ENCODE measurements around the gene GBX2. TPM values are rescaled to one million over a fixed set of nuclear protein-coding genes. Genes with fewer than 3 reads are reported as not detected.

The GBX2 gene
- total and polyA plus RNA-seq, 9 of the 15 experiments (the other 6 are each of a cell fraction or from before 2014, with no cell fraction given), result 0.03 to 0.53 (median 0.27) TPM; not detected in 1

GRCh38 chr2:236195726-236196125 lies 27.5 kb upstream of the GBX2 start:
- Histone ChIP-seq H3K79me2 (ENCODE audit: control insufficient read depth, insufficient read depth, low read length) (no peaks in the 10 kb centered on the region), H3K27me3 (ENCODE audit: control insufficient read depth in 2 of 2, insufficient read depth in 2 of 2, low read length in 2 of 2) (peaks cover 0 to 25% of the 10 kb centered on the region in 2 experiments; a peak in 2 of 5 replicates), H2AFZ (ENCODE audit: low read depth, low read length) (no peak overlapping the region), H3K4me3 (no peak overlapping the region), H3K9ac (ENCODE audit: insufficient read depth in 1 of 2, low read depth in 2 of 2, low read length in 2 of 2) (no peak overlapping the region), H3K4me2 (ENCODE audit: insufficient read depth, low read length) (no peak overlapping the region), H3K9me3 (replicated peaks; ENCODE audit: control insufficient read depth, insufficient read depth, low read depth, low read length) (no peaks in the 10 kb centered on the region), H3K27ac (ENCODE audit: extremely low read depth, low read depth, low read length) (no peak overlapping the region), H3K4me1 (replicated peaks in 1 of 2; ENCODE audit: control insufficient read depth in 2 of 2, insufficient read depth in 2 of 2, low read length in 2 of 2) (no peaks in the 10 kb centered on the region), H4K20me1 (replicated peaks; ENCODE audit: control insufficient read depth, insufficient read depth, low read length) (no peaks in the 10 kb centered on the region), H3K9me1 (ENCODE audit: control insufficient read depth, insufficient read depth, low read length) (no peaks in the 10 kb centered on the region), H3K36me3 (ENCODE audit: control insufficient read depth, insufficient read depth, low read length) (no peaks in the 10 kb centered on the region)
- in situ Hi-C loops (cut with MboI) (no loop called here), intact Hi-C loops (cut with micrococcal nuclease) (no loop called here)
- DNase-seq (ENCODE audit: extremely low read depth in 1 of 4, low spot score in 3 of 4) (no peak), ATAC-seq (no peak), FAIRE-seq (no peak)
- ChIA-PET POLR2A (no interaction called here), CTCF (ENCODE audit: low intra/inter-chr PET ratio) (no interaction called here)
- 5% methylated on average over 7 of the region's 12 CpGs for WGBS (ENCODE audit: insufficient coverage, low coverage, missing lambda C conversion rate)
- BruUV-seq (replicated peaks), result no TSS peak
- TF ChIP-seq PHTF2 (CRISPR knock-in tag; IDR thresholded peaks at IDR 0.05) (no peak), NCOA4 (IDR thresholded peaks at IDR 0.05; ENCODE audit: partially characterized antibody) (no peak), ZNF165 (CRISPR knock-in tag; IDR thresholded peaks at IDR 0.05; ENCODE audit: borderline replicate concordance) (no peak), HDAC8 (tag; IDR thresholded peaks at IDR 0.05) (no peak), RFX5 (IDR thresholded peaks at IDR 0.05; ENCODE audit: low read depth, low read length) (no peak), E4F1 (CRISPR knock-in tag; IDR thresholded peaks at IDR 0.05; ENCODE audit: borderline replicate concordance) (no peak), ARID2 (IDR thresholded peaks at IDR 0.05) (no peak), MGA (IDR thresholded peaks at IDR 0.05) (no peak), TGIF2 (CRISPR knock-in tag; IDR thresholded peaks at IDR 0.05) (no peak), ZNF75A (CRISPR knock-in tag; IDR thresholded peaks at IDR 0.05) (no peak)

Data from K562 (cell line).